Measurements from ENCODE around the gene CFP. TPM values are rescaled to one million over a fixed set of nuclear protein-coding genes. Genes with fewer than 3 reads are reported as not detected.

CFP gene
- total RNA-seq, 4 donors from 2014 or later: 1.1 to 4.5 (median 2.4) TPM

DNA sequence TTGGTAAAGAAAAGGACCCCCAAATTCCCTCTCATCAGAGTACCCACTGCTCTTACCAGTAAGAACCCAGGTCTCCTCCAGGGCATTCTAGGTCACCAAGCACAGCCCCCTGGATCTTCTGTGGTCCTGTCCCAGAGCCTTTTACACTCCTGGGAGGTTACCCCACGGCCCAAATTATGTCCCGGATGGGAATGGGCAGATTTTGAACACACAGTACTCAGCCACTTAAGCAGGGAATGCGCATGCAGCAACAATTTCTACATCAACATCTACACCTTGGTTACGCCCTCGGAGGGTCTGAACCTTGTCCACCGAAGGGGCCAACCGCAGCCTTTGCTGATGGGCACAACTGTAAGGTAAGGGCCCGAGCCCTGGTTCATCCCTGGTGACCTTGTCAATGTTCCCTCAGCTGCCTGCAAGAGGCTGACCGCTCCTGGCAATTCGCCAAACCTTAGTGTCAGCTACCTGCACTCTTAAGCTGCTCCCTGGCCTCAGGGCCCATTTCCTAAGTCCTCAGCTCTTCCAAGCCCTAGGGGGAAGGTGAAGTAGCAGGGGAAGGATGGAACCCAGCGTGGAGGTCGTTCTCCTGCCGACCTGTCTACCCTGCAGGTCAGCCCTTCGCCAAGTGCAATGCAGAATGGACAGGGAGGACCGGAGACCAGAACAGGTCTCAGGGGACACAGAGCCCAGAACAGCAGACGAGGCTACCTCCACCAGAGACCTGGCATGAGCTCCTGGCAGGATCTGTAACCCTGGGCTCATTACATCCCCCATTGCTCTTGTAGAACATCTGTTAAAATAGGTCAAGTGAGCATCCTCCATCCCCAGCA, 41.6 kb downstream of the CFP start:
- Histone ChIP-seq H3K36me3 (no peaks in the 10 kb centered on the region), H3K4me1 (peaks cover 3% of the 10 kb centered on the region), H3K4me3 (no peak overlapping the region), H3K27me3 (no peaks in the 10 kb centered on the region), H3K27ac (no peak overlapping the region), H3K9me3 (no peaks in the 10 kb centered on the region)
- 80% methylated on average over 6 of the region's 16 CpGs for WGBS
- no peak for TF ChIP-seq POLR2AphosphoS5 (IDR thresholded peaks at IDR 0.05)
- TF ChIP-seq EP300 (IDR thresholded peaks at IDR 0.05): no peak
- no peak for TF ChIP-seq POLR2A (IDR thresholded peaks at IDR 0.05)
- TF ChIP-seq, protein P1, sequence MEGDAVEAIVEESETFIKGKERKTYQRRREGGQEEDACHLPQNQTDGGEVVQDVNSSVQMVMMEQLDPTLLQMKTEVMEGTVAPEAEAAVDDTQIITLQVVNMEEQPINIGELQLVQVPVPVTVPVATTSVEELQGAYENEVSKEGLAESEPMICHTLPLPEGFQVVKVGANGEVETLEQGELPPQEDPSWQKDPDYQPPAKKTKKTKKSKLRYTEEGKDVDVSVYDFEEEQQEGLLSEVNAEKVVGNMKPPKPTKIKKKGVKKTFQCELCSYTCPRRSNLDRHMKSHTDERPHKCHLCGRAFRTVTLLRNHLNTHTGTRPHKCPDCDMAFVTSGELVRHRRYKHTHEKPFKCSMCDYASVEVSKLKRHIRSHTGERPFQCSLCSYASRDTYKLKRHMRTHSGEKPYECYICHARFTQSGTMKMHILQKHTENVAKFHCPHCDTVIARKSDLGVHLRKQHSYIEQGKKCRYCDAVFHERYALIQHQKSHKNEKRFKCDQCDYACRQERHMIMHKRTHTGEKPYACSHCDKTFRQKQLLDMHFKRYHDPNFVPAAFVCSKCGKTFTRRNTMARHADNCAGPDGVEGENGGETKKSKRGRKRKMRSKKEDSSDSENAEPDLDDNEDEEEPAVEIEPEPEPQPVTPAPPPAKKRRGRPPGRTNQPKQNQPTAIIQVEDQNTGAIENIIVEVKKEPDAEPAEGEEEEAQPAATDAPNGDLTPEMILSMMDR (IDR thresholded peaks at IDR 0.05): no peak
- DNase-seq (ENCODE audit: low spot score in 2 of 2): no peak

DNA sequence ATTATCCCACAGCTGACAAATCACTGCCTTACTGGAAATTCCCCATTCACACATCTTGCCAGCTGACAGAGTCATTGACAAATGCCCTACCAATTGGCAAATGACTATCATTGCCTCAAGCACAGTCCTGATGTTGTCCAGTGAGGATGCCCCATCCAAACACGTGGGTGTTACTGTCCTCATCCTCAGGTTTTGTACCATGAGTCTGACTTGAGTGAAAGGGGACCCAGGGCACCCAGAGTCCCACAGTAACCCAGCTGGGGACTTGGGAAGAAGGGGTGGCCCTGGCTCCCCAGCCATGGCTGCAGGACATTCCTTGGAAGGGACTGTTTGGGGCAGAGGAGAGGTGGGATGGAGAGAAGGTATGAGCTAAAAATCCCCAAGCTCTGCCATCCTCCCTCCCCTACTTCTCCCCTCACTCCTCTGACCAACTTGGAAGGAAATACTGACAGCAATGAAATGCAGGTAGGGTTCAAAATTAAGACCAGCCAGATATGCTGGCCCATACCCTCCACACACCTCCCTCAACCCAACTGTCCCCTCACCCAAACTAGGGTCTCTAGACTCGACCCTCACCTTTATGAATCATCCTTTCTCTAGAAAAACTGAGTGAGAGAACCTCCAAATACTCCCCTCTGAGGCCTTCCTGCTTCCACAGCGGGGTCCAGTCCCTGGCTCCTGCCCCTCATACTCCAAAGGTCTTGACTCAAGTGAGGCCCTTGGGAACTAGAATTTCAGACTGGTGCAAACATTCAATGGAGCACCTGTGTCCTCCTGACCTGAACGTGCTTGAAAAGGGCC, 42.4 kb downstream of the CFP start:
- H3K4me3 ChIP-seq: no peak overlapping the region
- H3K36me3 ChIP-seq: no peaks in the 10 kb centered on the region
- H3K27ac ChIP-seq: no peak overlapping the region
- H3K9me3 ChIP-seq: no peaks in the 10 kb centered on the region
- WGBS: 41% methylated on average over 4 of the region's 4 CpGs
- TF ChIP-seq POLR2AphosphoS5 (IDR thresholded peaks at IDR 0.05): no peak
- no peak for TF ChIP-seq EP300 (IDR thresholded peaks at IDR 0.05)
- no peak for TF ChIP-seq POLR2A (IDR thresholded peaks at IDR 0.05)
- TF ChIP-seq, protein P1 (IDR thresholded peaks at IDR 0.05): no peak
- no peak for DNase-seq (ENCODE audit: low spot score in 2 of 2)
- H3K4me1 ChIP-seq: peaks cover 4% of the 10 kb centered on the region
- no peaks in the 10 kb centered on the region for H3K27me3 ChIP-seq

DNA sequence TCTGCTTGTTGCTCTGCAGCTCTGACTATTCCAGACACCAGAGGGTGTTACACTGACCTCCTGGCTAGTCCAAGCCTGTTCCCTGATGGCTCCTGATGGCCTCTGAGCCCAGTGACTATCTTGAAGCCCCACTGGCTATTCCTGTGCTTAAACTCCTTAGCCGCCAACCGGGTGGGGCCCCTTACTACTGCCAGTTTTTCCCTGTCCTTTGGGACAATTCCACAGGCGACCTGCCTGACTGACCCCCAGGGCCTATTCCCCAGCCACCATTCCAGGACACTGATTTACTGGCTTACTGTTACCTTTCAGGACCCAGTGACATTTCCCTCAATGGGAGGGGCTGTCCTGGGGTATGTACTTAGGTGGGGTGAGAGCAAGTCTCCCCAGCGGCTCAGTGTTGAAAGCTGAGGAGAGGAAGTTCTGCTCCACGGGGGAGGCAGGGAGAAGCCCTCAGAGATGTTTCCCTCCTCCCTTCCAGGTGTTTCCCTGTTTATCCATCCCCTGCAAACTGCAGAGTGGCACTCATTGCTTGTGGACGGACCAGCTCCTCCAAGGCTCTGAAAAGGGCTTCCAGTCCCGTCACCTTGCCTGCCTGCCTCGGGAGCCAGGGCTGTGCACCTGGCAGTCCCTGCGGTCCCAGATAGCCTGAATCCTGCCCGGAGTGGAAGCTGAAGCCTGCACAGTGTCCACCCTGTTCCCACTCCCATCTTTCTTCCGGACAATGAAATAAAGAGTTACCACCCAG, 43.5 kb downstream of the CFP start:
- no peaks in the 10 kb centered on the region for H3K9me3 ChIP-seq
- 68% methylated on average over 6 of the region's 11 CpGs for WGBS
- TF ChIP-seq, protein P1 (IDR thresholded peaks at IDR 0.05): no peak
- TF ChIP-seq POLR2AphosphoS5 (IDR thresholded peaks at IDR 0.05) (no peak), EP300 (IDR thresholded peaks at IDR 0.05) (no peak), POLR2A (IDR thresholded peaks at IDR 0.05) (no peak)
- no peak overlapping the region for H3K4me3 ChIP-seq
- no peaks in the 10 kb centered on the region for H3K27me3 ChIP-seq
- DNase-seq (ENCODE audit: low spot score in 2 of 2): no peak
- H3K36me3 ChIP-seq: no peaks in the 10 kb centered on the region
- peaks cover 11% of the 10 kb centered on the region for H3K4me1 ChIP-seq
- no peak overlapping the region for H3K27ac ChIP-seq

DNA sequence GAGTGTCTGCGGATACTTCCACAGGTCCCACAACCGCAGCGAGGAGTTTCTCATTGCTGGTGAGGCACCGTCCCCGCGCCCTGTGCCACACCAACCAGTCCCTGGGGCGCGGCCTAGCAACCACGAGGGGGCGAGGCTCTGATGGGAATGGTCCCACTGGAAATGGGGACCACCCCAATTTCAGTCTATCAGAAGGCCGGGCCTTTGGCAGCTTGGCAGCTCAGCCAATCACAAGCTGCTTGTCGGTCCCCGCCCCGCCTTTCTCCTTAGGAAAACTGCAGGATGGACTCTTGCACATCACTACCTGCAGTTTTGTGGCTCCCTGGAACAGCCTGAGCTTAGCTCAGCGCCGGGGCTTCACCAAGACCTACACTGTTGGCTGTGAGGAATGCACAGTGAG, 44.5 kb downstream of the CFP start:
- no peaks in the 10 kb centered on the region for H3K9me3 ChIP-seq
- WGBS: 65% methylated on average over 14 of the region's 16 CpGs
- H3K36me3 ChIP-seq: no peaks in the 10 kb centered on the region
- no peak overlapping the region for H3K4me3 ChIP-seq
- TF ChIP-seq POLR2A (IDR thresholded peaks at IDR 0.05) (no peak), POLR2AphosphoS5 (IDR thresholded peaks at IDR 0.05) (no peak), EP300 (IDR thresholded peaks at IDR 0.05) (no peak)
- H3K27me3 ChIP-seq: no peaks in the 10 kb centered on the region
- DNase-seq (ENCODE audit: low spot score in 2 of 2): no peak
- no peak overlapping the region for H3K27ac ChIP-seq
- peaks cover 11% of the 10 kb centered on the region for H3K4me1 ChIP-seq

DNA sequence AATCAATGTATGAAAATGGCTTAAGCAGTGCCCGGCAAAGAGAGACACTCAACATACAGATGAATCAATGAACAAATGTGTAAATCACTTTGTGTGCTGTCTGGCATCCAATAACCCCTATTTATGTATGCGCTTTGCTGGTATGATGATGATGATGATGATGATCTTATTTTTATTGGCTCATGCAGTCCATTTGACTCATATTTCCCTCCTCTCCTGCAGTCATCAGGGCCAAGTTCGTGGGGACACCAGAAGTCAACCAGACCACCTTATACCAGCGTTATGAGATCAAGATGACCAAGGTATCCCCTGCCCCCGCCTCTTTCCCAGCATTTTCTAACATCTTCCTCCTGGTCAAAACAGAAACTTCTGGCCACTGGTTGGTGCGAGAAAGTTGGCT, 45.0 kb downstream of the CFP start:
- H3K27ac ChIP-seq: no peak overlapping the region
- no peaks in the 10 kb centered on the region for H3K9me3 ChIP-seq
- H3K36me3 ChIP-seq: no peaks in the 10 kb centered on the region
- peaks cover 11% of the 10 kb centered on the region for H3K4me1 ChIP-seq
- DNase-seq (ENCODE audit: low spot score in 2 of 2): no peak
- H3K27me3 ChIP-seq: no peaks in the 10 kb centered on the region
- TF ChIP-seq EP300 (IDR thresholded peaks at IDR 0.05) (no peak), POLR2A (IDR thresholded peaks at IDR 0.05) (no peak), POLR2AphosphoS5 (IDR thresholded peaks at IDR 0.05) (no peak)
- TF ChIP-seq, protein P1 (IDR thresholded peaks at IDR 0.05): no peak
- WGBS: 61% methylated on average over 6 of the region's 6 CpGs
- H3K4me3 ChIP-seq: no peak overlapping the region
